HG03280 (cell line): Measurements from ENCODE around the gene SIVA1.
"Not testable (repeated sequence)": the region's sequence is repeated elsewhere in the genome, so short reads cannot be mapped to it uniquely, and the experiment has no call there.

ENCODE experiments used
- ATAC-seq: cut with Tn5 transposase; IDR thresholded peaks from one replicate; pipeline ENCODE4 v1.9.1; 2021; ENCODE audit warnings: mild to moderate bottlenecking, moderate library complexity; ENCODE audit not compliant: unreplicated experiment

Gene SIVA1

DNA sequence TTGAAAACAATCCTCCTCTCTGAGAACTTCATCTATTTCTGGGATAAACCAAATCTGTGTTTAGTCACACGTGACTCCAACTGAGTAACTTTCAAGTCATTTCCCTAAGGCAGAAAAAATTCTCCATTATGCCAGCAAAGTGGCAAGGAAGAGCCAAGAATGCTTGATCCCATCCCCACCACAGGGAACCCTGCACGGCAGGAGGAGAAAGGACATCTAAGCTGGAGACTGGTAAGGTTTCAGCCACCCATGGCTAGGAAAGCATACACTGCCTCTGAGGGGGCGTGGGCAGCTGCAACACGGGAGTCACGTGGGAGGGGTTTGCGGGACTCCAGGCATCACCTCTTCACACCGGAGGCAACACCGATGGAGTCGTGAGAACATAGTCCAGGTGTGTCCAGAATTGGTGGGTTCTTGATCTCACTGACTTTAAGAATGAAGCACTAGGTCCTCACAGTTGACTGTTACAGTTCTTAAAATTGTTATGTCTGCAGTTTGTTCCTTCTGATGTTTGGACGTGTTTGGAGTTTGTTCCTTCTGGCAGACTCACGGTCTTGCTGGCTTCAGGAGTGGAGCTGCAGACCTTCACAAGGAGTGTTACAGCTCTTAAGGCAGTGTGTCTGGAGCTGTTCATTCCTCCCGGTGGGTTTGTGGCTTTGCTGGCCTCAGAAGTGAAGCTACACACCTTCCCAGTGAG, 2.7 kb upstream of the SIVA1 start:
- no peak for ATAC-seq

DNA sequence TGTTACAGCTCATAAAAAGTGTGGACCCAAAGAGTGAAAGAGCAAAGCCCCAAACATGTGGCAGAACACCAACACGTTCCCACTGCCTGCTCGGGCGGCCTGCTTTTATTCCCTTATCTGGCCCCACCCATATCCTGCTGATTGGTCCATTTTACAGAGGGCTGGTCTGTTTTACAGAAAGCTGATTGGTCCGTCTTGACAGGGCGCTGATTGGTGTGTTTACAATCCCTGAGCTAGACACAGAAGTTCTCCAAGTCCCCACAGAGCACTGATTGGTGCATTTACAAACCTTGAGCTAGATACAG, 2.2 kb upstream of the SIVA1 start:
- not testable (repeated sequence) for ATAC-seq

DNA sequence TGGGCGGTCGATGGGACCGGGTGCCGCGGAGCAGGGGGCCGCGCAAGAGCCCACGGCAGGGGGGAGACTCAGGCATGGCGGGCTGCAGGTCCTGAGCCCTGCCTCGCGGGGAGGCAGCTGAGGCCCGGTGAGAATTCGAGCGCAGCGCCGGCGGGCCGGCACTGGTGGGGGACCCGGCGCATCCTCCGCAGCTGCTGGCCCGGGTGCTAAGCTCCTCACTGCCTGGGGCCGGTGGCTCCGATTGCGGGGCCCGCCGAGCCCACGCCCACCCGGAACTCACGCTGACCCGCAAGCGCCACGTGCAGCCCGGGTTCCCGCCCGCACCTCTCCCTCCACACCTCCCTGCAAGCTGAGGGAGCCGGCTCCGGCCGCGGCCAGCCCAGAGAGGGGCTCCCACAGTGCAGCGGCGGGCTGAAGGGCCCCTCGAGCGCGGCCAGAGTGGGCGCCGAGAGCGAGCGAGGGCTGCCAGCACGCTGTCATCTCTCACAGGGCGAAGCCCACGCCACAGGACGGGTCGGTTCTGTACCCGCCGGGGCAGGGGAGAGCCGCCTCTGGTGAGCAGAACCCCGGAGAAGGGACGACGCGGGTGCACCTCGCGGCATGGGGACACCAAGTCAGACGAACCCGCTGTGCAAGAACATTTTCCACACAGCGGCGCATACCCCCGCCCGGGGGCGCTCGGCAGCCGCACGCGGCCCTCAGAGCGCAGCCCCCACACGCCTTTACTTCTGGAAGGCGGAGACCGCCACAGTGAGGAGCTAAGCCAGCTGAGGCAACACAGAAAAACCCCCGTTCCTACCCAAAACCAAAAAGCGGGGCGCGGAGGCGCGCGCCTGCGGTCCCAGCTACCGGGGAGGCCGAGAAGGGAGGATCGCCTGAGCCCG, 1.2 kb upstream of the SIVA1 start:
- no peak for ATAC-seq

DNA sequence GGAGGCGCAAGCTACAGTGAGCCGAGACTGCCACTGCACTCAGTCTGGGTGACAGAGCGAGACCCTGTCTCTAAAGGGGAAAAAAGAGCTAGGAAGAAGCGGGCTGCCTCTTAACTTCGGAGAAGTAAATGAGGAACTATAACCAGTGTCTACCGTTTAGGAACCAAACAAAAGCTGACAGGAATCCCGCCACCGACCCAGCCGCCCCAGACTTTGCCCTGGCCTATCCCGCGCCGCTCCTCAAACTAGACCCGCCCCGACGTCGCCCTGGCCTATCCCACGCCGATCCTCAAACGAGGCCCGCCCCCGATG, 568 bp upstream of the SIVA1 start:
- ATAC-seq: no peak

DNA sequence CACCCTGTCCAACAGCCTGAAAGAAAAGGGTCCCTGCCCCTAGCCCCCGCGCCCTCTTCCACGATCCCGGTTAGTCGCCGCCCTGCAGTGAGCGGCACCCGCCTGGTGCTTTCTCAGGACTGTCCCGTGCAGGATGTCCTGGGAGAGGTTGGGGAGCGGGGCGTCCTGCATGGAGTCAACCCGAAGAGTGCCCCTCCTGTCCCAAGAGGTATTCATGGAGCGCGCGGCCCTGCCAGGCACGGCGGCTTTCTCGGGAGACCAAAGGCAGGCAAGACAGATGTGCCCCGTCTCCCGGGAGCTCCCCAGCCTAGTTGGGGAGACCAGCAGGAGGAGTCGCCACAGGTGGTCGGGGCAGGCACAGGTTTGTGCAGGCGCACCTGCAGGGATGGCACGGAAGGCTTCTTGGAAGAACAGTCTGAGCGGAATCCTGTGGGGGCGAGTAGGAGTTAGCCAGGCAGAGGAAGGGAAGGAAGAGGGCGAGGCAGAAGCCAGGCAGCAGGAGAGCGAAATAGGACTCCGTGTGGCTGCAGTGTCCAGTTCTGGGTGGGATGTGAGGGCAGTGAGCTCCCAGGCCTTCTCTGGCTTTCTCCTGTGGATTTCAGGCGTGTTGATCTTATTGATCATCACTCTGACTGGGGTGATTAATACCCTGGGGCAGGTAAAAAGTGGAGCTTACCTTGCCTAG, 723 bp downstream of the SIVA1 start:
- no peak for ATAC-seq

DNA sequence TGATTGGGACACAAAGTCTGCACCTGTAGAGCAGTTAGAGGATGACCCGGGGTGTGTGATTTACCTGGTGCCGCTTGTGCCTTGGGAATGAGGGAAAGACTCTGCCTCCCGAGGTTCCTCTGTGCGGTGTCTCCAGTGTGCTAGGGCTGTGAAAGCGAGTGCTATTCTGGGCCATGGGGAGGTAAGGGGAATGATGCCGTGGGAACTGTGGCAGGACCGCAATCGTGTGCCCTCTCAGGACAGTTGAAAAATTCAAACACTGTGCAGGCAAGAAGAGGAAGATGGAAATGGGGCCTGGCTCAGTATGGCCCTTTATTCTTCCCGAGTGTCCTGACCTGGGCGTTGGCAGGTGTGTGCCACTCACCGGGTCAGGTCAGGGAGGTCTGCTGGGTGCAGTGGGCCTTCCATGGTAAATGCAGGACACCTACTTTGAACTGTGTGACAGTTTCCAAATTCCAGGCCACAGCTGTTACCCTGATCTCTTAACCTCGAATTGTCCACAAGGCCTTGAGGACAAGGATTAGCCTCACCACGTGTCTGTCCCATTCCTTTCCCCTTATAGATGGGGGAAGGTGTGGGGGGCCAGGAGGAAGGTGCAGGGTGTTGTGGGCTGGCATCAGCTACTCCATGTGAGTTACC, 1.4 kb downstream of the SIVA1 start:
- ATAC-seq: no peak

DNA sequence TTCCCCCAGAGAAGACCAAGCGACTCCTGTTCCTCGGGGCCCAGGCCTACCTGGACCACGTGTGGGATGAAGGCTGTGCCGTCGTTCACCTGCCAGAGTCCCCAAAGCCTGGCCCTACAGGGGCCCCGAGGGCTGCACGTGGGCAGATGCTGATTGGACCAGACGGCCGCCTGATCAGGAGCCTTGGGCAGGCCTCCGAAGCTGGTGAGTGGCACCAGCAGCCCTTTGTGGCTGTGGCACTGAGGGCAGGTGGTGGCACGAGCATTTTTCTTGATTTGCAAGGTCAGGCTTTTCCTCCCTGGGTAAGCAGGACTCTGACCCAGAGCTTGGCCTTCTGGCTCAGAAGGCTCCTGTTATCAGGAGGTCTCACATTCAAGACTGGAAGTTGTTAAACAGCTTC, 2.7 kb downstream of the SIVA1 start:
- no peak for ATAC-seq

DNA sequence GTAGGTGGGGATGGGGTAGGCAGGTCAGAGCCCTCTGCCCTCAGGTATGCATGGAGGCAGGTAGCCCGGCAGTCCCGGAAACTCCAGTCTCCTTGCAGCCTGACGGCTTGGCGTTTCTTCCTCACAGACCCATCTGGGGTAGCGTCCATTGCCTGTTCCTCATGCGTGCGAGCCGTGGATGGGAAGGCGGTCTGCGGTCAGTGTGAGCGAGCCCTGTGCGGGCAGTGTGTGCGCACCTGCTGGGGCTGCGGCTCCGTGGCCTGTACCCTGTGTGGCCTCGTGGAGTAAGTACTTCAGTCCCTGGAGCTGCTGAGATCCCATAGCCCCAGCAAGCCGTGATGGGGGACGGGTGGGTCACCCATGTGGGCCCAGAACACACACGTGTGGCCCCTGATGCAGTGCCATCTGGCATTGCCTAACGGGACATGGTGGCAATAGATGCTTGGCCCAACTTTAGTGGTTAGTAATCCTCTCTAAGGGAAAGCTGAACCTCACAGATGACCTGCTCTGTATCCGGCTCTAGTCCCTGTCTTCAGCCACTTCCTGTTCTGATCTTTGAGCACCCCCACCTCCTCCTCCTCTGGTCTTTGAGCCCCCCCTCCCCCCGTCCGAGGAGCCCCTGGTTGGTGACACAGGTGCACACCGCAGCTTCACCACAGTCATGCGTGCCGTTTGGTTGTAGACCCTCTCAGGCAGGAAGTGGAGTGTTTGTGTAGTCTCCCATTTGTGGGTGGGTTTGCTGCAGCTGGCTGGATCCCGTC, 3.7 kb downstream of the SIVA1 start:
- no peak for ATAC-seq

DNA sequence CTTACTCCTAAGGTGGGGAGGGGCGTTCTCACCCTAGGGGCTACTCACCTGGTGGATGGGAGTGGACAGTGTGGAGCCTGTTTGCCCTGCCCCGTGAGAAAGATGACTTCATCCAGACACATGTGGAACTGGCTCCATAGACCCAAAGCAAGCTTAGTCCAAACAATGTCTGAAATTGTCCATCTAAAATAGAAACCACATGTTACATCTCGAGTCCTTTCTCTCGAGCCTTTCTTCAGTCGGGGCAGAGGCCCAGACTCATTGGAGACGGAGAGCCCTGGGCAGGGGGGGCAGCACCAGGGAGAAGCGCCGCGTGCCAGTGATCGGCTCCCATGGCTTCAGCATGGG, 4.3 kb downstream of the SIVA1 start:
- no peak for ATAC-seq

DNA sequence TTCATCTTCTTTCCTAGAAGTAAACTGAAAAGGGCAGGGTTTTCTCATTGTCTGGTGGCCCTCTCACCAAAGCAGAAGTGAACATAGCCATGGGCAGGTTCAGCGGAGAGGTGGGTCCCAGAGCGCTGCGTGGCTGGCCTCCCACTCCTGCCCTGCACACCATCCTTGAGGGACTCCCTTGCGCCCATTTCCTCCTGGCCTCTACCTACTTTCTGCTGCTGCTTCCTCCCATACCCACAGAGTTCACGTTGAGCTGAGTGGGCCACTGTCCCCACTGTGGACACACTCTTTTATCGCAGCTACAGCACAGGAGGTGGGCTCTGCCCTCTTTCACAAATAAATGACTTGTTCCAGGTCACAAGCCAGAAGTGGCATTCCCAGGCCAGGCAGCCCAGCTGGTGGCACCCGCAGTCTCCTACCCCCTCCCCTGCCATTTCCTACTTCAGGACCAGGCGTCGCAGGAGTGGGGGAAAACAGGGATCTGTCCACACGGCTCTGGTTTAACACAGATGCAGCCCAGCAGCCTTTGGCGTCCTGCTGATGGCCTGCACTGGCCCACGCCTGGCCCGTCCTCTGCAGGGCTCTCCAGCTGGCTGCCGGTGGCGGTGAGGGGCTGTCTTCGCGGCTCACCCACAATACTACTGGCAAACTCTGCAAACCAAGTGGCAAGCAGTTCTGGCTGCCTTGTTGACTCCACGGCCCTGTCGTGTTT, 4.9 kb downstream of the SIVA1 start:
- no peak for ATAC-seq

DNA sequence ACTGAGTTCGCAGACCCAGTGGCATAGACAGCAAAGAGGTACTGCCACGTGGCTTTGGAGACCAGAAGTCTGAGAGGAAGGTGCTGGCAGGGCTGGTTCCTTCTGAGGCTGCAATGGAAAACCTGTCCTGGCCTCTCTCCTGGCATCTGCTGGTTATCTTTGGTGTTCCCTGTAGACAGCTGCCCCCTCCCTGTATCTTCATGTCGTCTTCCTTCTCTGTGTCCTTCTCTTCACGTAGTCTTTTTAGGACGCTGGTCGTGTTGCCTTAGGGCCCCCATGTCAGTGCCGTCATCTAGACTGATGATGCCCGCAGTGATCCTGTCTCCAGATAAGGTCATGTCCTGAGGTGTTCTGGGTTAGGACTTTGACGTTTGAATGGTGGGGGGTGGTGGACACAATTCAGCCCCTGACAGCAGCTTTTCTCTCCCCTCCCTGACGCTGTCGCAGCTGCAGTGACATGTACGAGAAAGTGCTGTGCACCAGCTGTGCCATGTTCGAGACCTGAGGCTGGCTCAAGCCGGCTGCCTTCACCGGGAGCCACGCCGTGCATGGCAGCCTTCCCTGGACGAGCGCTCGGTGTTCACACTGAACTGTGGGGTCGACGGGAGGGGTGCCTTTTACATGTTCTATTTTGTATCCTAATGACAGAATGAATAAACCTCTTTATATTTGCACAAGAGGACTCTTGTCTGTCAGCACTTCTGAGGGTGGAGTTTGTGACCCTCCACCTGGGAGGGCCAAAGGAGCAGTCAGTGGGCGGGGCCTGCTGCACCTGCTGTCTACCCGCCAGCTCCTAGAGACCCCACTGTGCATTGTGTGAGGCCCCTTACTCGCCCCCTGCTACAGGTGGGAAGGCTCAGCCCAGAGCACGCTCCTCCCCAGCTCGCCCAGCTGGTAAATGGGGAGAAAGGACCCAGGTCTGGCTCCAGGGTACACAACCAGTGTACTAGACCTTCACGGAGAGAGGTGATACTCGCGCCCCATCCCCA, 6.3 kb downstream of the SIVA1 start:
- no peak for ATAC-seq

DNA sequence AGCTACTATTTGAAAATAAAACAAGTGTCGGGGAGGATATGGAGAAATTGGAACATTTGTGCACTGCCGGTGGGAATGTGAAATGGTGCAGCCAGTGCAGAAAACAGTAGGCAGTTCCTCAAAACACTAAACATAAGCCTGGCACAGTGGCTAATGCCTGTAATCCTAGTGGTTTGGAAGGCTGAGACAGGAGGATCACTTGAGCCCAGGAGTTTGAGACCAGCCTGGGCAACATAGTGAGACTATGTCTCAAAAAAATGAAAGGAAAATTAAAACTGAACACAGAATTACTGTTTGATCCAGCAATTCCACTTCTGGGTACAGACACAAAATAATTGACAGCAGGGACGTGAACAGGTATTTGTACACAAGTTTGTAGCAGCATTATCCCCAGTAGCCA, 12.6 kb downstream of the SIVA1 start:
- ATAC-seq: no peak

DNA sequence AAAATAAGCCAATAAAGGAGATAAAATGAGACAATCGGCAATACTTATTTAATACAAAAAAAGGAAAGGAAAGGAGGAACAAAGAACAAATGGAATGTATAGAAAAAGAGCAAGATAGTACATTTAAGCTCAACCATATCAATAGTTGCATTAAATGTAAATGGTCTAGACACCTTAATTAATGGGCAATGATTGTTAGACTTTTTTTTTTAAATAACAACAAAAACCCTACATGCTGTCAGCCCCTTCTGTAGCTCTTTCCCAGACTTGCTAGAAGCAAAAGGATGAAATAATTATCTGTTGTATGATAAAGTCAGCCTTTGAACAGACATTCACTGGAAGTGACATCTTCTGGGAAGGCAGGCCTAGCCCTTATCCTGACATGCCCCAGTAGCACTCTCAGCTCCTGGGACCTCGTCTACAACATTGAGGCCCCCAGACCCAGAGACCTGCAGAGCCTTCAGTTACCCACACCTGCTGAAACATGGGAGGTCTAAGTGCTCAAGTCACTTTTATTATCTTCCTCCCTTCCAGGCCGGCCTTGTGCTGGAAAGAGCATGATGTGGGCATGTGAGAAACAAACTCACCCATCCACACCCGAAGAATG, 13.4 kb downstream of the SIVA1 start:
- no peak for ATAC-seq

DNA sequence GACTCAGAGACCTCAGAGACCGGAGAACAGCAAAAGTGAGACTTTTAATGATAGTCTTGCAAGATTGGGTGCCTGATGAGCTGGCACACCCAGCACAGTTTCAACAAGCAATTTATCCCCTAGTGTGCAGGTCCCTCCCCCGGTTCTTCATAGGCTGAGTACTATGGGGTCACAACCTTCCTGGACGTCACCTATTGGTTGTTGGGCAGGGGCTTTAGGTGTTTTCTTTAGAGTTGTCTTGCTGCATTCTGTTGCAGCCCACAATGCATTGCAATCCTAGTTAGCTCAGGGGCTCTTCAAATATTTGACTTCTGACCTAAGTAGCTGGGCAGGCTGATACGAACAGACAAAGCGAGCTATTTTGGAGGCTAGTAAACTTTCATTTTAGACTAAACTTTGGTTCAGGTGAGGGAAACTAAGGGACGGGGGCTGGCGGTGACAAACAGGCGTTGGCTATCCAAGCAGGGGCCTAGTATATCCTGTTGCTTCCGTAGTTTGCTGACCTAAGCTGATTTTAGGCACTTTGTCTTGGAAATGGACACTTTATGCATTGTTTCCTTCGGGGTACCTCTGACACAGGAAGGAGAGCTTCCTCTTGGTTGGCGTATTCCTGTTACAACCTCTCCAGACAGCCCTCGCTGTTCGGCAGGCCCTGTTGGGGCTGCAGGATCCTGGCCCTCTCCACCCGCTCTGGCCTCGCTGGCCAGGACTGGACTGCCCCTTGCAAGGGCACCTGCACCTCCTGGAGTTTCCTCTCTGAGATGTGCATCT, 14.1 kb downstream of the SIVA1 start:
- no peak for ATAC-seq

DNA sequence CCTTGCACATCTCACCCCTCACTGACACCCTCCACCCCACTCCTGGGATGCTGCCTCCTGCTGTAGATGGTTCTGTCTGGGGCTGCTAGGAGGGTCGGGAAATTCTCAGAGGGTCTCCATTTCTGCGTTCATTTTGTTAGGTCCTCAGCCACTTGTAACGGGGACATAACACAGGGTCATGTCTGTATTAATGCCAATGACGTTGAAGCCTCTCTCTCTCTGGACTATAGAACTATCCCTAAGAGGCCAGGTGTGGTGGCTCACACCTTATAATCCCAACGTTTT, 14.6 kb downstream of the SIVA1 start:
- no peak for ATAC-seq

DNA sequence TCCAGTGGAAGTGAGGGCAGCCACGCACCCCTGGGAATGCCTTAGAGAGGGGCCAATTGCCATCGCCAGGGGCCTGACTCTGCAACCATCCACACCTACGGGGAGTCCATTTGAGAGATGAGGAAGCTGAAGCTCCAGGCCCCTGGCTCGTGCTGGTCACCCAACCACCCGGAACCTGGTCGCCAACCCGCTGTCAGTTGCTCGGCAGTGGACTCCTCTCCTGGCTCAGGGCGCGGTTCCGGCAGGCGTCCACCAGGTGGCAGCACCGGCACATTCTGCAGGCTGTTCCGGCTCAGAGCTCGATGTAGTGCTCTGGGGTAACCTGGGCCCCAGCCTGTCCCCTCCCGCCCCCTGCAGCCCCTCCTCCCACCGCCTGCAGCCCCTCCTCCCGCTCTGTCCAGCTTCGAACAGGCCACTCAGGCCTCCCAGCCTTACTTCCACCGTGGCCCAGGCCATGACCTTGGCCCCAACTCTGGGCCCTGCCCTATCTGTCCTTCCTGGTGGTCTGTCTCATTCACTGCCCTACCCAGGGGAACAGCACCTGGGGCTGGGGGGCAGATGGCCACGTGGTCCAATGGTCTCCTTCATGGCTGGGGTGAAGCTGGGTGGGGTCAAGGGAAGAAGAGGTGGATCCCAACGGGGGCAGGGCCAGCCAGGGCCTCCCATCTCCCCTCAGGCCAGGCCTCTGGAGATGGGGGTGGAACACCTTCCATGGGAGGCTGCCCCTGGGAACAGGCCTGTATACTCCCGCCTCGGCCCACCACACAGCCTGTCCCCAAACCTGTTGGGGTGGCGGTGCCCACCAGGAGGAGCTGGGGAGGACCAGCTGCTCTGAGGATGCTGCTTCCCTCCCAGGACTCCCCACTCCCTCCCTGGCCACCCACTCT, 15.7 kb downstream of the SIVA1 start:
- ATAC-seq: no peak

DNA sequence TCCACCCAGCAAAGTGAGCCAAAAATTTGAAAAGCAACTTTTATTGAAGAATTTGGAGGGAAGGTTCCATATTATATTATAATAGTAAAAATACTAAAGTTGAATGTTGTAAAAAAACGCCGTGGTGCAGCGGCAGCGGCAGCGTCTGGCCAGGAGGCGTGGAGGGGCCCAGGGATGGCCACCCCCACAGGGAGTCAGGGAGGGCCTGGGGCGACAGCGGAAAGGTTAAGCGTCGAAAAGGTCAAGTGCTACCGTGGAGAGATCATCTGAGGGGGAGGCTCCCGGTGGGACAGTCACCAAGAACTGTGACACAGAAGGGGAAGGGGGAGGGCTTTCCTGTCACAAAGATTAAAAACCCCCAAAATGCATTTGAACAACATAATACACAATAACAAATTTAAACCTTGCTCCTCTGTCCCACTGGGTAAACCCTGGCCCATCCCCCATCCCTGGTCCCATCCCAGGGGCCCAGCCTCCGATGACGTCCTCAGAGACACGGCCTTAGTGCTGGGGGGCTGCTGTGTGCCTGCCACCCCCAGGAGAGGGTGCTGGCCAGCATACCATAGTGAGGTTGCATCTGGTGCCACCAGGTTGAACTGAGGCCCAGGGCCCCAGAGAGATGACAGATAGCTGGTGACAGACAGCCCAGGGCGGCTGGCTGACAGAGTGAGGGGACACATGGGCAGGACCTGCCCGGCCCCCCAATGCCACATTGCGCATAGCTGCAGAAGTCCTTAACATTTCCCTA, 16.6 kb downstream of the SIVA1 start:
- ATAC-seq: no peak
